Right cardiac atrium (tissue), 5 donors: ENCODE data around the gene NEBL. TPM values are rescaled to one million over a fixed set of nuclear protein-coding genes. Genes with fewer than 3 reads are reported as not detected.

Experiments
- ATAC-seq, 2 donors: fragments of 200-7000 bp; cut with Tn5 transposase; one replicate each; pipeline versions ENCODE4 v1.8.0 to v1.9.1; 2020; ENCODE audit warnings: moderate library complexity in 2 of 2, mild to moderate bottlenecking in 1 of 2
- DNase-seq, 3 donors: peaks; one replicate each; pipeline ENCODE4 v3.0.0-alpha.2; 2020
- H3K27ac ChIP-seq: one replicate; pipeline ENCODE4 v1.5.1; 2013; ENCODE audit warnings: mild to moderate bottlenecking, low read length, control low read depth, moderate library complexity
- H3K27me3 ChIP-seq: one replicate; pipeline ENCODE4 v1.6.1; 2013; ENCODE audit not compliant: control insufficient read depth, insufficient read depth
- H3K4me1 ChIP-seq: one replicate; pipeline ENCODE4 v1.6.1; 2013; ENCODE audit warnings: low read length; ENCODE audit not compliant: control insufficient read depth, insufficient read depth
- H3K4me3 ChIP-seq: one replicate; pipeline ENCODE4 v1.5.1; 2013; ENCODE audit warnings: low read length, control low read depth
- H3K9me3 ChIP-seq: one replicate; pipeline ENCODE4 v1.6.1; 2013; ENCODE audit warnings: low read length; ENCODE audit not compliant: control insufficient read depth
- WGBS: extraction: QIAGEN DNeasy Blood & Tissue Kit; methylation state at CpG from one replicate; pipeline ENCODE4 v1.1.7; 2013; 5-methylcytosine and 5-hydroxymethylcytosine counted together
- intact Hi-C, 4 donors: fragments of 100-400 bp; cut with DNase I; formaldehyde crosslinking; loops; one replicate each; pipeline versions ENCODE4 v1.11.0 to v1.14.0; 2022 to 2023
- polyA plus RNA-seq: library from polyadenylated mRNA; stranded (reverse); fragments of 200-250 nt; gene quantifications from one replicate; pipeline ENCODE4 v1.2.3, GENCODE V29; 2013
- total RNA-seq, 4 donors: library from RNA; stranded (reverse); fragmentation: NEBNext Ultra II Directional; extraction: Animal tissue kit (Norgen Biotek cat#: 25700); gene quantifications; one replicate each; pipeline ENCODE4 v1.2.1, GENCODE V29; 2021
- donor health status: healthy with polysubstance abuse.
- donor health status: DM: no; HTN: yes; CAD: no.
- donor health status: DM: no; HTN: no; CAD: no.
- donor health status: DM: no; HTN: yes; CAD: no; lungs with severe emphysema.
- donor health status: DM: yes; HTN: yes; CAD: no.

NEBL gene
- total and polyA plus RNA-seq, 5 donors, result 257 to 628 (median 488) TPM

DNA sequence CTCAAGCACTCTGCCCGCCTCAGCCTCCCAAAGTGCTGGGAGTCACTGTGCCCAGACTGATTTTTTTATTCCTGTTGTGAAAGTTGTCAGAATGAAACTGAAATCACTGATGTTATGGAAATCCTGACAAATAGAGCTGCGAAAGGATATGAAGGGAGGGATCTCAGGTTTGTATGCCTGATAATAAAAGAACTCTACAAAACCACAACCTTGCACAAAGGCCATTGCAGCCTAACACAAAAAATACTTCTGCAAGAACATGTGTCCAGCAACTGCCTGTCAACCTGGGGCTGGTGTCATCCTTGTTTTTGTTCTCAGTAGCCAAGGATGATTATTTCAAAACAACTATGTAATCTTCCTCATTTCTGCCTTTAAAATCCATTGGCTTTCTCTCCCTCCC, 126.1 kb downstream of the NEBL start:
- 89% methylated on average over 2 of the region's 2 CpGs for WGBS
- Histone ChIP-seq H3K4me3 (no peak overlapping the region), H3K4me1 (no peaks in the 10 kb centered on the region), H3K9me3 (no peaks in the 10 kb centered on the region), H3K27me3 (no peaks in the 10 kb centered on the region), H3K27ac (no peak overlapping the region)
- DNase-seq (no peak), ATAC-seq (no peak)
- intact Hi-C loops, result no loop called here

DNA sequence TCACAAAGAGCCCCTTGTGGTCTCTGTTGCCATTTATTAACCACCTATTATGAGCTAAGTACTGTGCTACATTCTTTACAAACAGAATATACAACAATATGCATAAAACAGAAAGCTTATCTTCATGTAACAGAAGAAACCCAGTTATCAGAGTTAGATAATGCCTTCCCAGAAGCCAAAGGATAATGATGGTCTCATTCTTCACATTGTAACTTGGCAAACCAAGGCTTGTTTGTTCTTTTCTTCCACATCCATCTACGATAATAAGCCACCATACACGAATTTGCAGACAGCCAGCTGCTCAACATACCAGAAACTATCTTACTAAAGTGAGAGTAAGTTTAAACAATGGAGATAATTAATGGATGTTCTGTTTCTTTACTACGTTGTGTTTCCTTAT, 127.6 kb downstream of the NEBL start:
- intact Hi-C loops, result loop anchor here in 3 of 4 donors (10.0 kb wide), 3 partner anchors 945 to 1355 kb away; partner anchors contain the start of gene PLXDC2 (in 2 of the 3)

DNA sequence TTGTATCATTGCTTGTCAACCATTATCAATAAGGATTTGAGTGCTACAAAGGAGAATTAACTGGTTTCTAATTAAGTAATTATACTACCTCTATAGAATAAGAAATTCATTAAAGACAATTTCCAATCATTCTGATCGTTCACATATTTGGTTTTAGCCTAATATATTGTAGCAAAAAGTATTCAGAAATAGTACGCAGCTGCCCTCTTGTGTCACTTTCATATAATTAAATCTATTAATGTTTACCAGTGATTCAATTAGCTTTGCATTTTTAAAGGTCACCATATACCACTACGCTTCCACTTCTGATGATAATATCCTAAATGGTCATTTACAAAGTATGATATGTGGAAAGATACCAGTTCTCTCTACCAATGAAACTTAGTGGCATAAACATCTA, 128.3 kb downstream of the NEBL start:
- no peaks in the 10 kb centered on the region for H3K27me3 ChIP-seq
- H3K9me3 ChIP-seq, result no peaks in the 10 kb centered on the region
- intact Hi-C loops, result loop anchor here in 3 of 4 donors (10.0 kb wide), 3 partner anchors 944 to 1354 kb away; partner anchors contain the start of gene PLXDC2 (in 2 of the 3)
- WGBS, result 21% methylated on average over 3 of the region's 3 CpGs
- ATAC-seq (no peak), DNase-seq (no peak)
- H3K4me3 ChIP-seq, result no peak overlapping the region
- H3K27ac ChIP-seq, result no peak overlapping the region
- H3K4me1 ChIP-seq, result no peaks in the 10 kb centered on the region

More for the DNA sequence above, 127.6 kb downstream of the NEBL start:
- Histone ChIP-seq H3K27me3 (no peaks in the 10 kb centered on the region), H3K4me1 (no peaks in the 10 kb centered on the region), H3K27ac (no peak overlapping the region), H3K4me3 (no peak overlapping the region), H3K9me3 (no peaks in the 10 kb centered on the region)
- DNase-seq (no peak), ATAC-seq (no peak)
- 24% methylated on average over 3 of the region's 3 CpGs for WGBS

DNA sequence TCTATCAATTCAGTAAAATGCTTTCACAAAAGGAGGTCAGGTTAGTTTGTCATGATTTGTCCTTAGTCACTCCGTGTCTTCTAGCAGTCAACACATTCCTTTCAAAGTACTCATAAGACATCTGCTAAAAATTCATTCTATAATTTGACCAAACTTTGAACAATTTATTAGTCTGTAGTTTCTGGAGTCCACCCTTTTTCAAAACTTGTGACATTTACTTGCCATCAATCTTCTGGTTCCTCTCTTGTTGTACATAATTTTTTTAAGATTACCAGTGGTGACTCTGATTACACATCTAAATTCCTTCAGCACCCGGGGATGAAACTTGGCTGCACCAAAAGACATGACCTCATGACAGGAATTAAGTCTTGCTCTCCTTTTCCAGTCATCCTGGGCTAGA, 130.1 kb downstream of the NEBL start:
- no peaks in the 10 kb centered on the region for H3K4me1 ChIP-seq
- WGBS, result 19% methylated on average over 2 of the region's 2 CpGs
- ATAC-seq (peak in 1 of 2 donors; percentile 16), DNase-seq (no peak)
- intact Hi-C loops, result loop anchor here in 3 of 4 donors (10.0 kb wide), 3 partner anchors 942 to 1352 kb away; partner anchors contain the start of gene PLXDC2 (in 2 of the 3)
- no peak overlapping the region for H3K27ac ChIP-seq
- no peak overlapping the region for H3K4me3 ChIP-seq
- no peaks in the 10 kb centered on the region for H3K27me3 ChIP-seq
- no peaks in the 10 kb centered on the region for H3K9me3 ChIP-seq

DNA sequence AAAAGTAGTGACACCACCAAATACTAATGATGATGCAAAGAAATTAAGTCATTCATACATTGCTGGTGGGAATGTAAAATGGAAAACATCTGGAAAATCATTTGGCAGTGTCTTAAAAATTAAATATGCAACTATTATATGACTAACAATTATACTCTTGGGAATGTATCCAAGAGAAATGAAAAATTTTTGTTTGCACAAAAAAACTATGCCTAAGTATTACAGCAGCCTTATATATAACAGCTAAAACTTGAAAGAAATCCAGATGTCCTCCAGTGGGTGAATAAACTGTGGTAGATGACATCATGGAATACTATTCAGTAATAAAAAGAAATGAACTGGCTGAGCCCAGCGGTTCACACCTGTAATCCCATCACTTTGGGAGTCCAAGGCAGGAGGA, 132.0 kb downstream of the NEBL start:
- intact Hi-C loops, result loop anchor here in 3 of 4 donors (10.0 kb wide), 3 partner anchors 940 to 1350 kb away; partner anchors contain the start of gene PLXDC2 (in 2 of the 3)
- Histone ChIP-seq H3K27me3 (no peaks in the 10 kb centered on the region), H3K4me1 (no peaks in the 10 kb centered on the region), H3K4me3 (no peak overlapping the region), H3K27ac (no peak overlapping the region), H3K9me3 (no peaks in the 10 kb centered on the region)
- whole genome bisulfite sequencing, result 53% methylated on average over 1 of the region's 1 CpG
- DNase-seq (no peak), ATAC-seq (no peak)

DNA sequence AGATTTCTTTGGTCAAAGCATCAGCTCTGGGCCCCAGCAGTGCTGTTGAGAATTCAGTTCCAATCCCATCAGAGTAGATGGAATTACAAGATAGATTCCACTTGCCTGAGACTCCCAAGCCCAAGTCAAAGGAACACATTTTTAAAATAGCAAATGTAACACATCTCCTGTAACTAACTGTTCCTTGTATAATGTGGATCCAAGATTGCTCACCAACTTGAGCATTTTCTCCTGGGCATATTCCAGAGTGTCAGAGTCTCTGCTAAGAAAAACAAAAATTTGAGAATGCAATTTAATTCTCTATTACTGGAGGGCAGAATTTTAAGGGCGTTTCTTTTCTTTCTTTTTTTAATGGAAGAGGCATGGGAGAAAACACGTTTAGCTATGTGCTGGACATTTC, 136.7 kb downstream of the NEBL start:
- no peak for DNase-seq
- WGBS, result 69% methylated on average over 2 of the region's 2 CpGs
- Histone ChIP-seq H3K27ac (no peak overlapping the region), H3K27me3 (no peaks in the 10 kb centered on the region), H3K4me1 (no peaks in the 10 kb centered on the region), H3K4me3 (no peak overlapping the region), H3K9me3 (no peaks in the 10 kb centered on the region)
- intact Hi-C loops, result loop anchor here in 3 of 4 donors (10.0 kb wide), 3 partner anchors 936 to 1346 kb away; partner anchors contain the start of gene PLXDC2 (in 2 of the 3)
- no peak for ATAC-seq

DNA sequence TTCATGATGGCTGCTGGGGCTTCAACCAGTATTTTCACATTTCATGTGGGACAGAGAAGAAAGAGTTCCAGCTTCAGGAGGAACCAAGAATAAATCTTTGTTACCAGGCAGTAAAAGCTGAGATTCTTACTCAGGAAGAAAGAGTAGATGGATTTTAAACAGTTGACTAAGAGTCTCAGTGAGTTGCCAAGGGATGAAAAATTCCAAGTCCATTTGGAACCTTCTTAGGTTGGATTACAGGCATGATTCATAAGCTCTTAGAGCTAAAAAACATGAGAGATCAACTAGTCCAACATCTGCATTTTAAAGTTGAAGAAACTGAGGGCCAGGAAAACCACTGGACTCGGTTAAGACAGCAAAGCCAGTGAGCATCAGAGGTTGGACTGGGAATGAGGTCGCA, 148.6 kb downstream of the NEBL start:
- Histone ChIP-seq H3K9me3 (peaks cover 3% of the 10 kb centered on the region), H3K4me3 (no peak overlapping the region), H3K27ac (no peak overlapping the region), H3K27me3 (no peaks in the 10 kb centered on the region), H3K4me1 (no peaks in the 10 kb centered on the region)
- no peak for DNase-seq
- intact Hi-C loops, result no loop called here
- no peak for ATAC-seq
- 71% methylated on average over 2 of the region's 2 CpGs for WGBS

DNA sequence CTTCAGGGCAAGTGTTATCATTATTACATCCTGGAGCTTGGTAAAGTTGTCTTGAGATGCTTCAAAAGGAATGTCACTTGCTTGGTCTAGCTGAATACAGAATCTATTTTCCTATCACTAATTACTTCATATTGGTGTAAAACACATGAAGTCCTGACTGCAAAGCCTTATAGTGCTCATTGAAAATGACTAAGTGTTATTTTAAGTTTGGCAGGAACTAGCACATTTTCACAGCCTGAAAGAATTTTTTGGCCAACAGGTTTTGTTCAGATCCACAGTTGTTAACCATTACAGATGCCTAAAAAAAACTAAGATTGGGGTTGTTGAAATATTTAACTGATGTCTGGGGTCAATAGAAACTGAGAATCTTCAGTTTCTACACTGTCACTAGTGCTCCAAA, 149.3 kb downstream of the NEBL start:
- Histone ChIP-seq H3K27me3 (no peaks in the 10 kb centered on the region), H3K9me3 (peaks cover 3% of the 10 kb centered on the region), H3K4me1 (no peaks in the 10 kb centered on the region), H3K4me3 (no peak overlapping the region), H3K27ac (no peak overlapping the region)
- DNase-seq (no peak), ATAC-seq (no peak)
- intact Hi-C loops, result no loop called here

DNA sequence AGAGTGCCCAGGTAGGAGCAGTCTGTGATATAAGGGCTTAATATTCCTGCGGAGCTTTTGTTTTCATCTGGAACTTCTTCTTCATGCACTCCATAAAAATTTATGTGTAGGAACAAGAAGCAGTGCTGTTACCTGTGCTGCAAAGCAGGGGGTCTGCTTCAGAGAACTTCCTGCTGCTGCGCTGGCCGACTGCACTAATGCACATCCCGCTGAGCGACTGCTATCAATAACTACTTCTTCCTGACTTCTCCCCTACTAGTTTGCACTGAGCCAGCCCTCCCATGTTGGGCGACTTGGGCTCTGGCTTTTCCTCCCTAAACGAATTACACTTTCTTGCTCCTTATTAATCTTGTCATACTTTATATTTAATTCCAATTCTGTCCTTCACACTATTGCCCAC, 150.3 kb downstream of the NEBL start:
- 90% methylated on average over 7 of the region's 7 CpGs for WGBS
- DNase-seq (peak in 1 of 3 donors; percentile 2), ATAC-seq (no peak)
- intact Hi-C loops, result no loop called here
- Histone ChIP-seq H3K27ac (no peak overlapping the region), H3K27me3 (no peaks in the 10 kb centered on the region), H3K4me1 (no peaks in the 10 kb centered on the region), H3K9me3 (peaks cover 3% of the 10 kb centered on the region), H3K4me3 (no peak overlapping the region)

DNA sequence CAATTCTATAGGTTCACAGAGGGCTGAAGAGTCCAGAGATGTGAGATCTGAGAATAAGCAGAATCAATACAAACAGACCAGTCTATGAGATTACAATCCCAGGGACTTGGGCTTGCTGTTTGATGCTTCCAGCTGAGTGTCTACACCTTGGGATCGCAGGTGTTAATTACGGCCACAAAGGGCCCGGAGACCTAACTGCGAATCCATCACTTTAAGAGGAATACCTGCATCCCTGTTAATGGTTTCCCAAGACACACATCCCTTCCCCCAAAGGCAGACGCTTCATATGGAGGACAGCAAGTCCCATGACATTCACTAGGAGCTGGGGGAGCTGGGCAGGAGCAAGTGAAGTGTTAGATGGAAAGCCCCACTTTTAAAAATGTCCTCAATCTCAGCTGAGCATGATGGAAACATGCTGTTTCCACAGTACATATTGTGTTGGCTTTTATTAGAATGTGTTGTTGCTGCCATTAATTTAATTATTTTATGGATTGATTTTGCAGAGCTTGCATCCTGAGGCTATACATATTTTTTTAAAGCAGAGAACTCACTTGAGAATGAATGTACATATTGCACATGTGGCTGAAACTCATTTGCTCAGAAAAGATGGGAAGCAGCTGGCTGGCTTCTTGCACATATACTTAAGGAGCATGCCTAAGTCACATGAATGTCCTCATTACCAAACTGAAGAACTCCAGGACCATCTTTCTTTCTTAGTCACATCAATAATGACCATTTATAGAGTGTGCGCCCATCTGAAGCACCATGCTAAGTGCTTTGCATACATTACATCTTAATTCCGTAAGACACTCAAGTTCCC, 151.3 kb downstream of the NEBL start:
- Histone ChIP-seq H3K9me3 (peaks cover 3% of the 10 kb centered on the region), H3K27me3 (no peaks in the 10 kb centered on the region), H3K27ac (no peak overlapping the region), H3K4me3 (no peak overlapping the region), H3K4me1 (no peaks in the 10 kb centered on the region)
- intact Hi-C loops, result no loop called here
- WGBS, result 88% methylated on average over 7 of the region's 7 CpGs
- no peak for ATAC-seq
- no peak for DNase-seq

DNA sequence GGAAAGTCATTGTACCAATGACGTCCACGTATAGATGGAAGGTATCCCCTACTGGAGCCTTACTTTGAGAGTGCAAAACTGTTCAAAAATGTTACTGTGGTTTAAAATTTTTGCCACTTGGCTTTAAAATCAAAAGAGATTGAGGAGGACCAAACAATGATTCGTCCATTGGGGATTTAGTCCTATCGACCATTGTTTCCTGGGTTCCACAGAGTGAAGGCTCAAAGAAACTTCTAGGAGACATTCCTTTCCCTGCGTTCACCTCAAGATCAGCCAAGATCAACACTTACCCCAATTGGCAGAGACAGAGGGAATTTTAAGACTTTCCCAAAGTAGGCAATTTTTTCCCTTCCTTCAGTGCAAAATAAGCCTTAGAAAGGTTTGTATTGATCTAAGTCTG, 152.3 kb downstream of the NEBL start:
- DNase-seq, result no peak
- no peak overlapping the region for H3K4me3 ChIP-seq
- no peaks in the 10 kb centered on the region for H3K27me3 ChIP-seq
- H3K27ac ChIP-seq, result no peak overlapping the region
- H3K4me1 ChIP-seq, result no peaks in the 10 kb centered on the region
- peaks cover 3% of the 10 kb centered on the region for H3K9me3 ChIP-seq
- no peak for ATAC-seq
- intact Hi-C loops, result no loop called here
- 71% methylated on average over 5 of the region's 5 CpGs for WGBS
